Astrocyte (in vitro differentiated cells and primary cell): Measurements from ENCODE around the gene ARHGAP6.

Source experiments
- EZH2 ChIP-seq: IDR thresholded peaks from 2 replicates; pipeline ENCODE4 v1.6.1; 2012; ENCODE audit warnings: mild to moderate bottlenecking, low read length, inconsistent platforms; ENCODE audit not compliant: insufficient read depth
- TF ChIP-seq, protein P1 (sequence below): IDR thresholded peaks from 2 replicates; pipeline ENCODE4 v1.5.1; 2011; ENCODE audit warnings: low read depth, mild to moderate bottlenecking, inconsistent platforms, low read length, moderate library complexity; ENCODE audit not compliant: insufficient read depth

DNA sequence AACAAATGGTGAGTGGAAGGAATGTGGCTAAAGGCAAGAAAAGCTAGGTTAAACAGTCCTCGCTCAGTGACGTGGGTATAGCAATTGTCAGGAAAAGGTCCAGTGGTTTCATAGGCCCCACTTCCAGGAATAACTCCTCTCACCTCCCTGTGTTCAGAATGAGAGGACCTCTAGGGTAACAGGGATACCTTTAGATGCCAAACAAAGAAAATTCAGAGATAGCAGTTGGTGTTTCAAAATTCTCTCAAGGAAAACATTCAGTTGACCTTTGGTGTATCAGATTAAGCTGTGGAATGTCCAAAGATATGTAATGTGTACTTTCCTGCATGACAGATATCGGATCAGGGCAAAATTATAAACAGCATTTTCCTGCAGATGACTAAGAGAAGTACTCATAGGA lies 155.9 kb downstream of the ARHGAP6 start:
- TF ChIP-seq, protein P1, sequence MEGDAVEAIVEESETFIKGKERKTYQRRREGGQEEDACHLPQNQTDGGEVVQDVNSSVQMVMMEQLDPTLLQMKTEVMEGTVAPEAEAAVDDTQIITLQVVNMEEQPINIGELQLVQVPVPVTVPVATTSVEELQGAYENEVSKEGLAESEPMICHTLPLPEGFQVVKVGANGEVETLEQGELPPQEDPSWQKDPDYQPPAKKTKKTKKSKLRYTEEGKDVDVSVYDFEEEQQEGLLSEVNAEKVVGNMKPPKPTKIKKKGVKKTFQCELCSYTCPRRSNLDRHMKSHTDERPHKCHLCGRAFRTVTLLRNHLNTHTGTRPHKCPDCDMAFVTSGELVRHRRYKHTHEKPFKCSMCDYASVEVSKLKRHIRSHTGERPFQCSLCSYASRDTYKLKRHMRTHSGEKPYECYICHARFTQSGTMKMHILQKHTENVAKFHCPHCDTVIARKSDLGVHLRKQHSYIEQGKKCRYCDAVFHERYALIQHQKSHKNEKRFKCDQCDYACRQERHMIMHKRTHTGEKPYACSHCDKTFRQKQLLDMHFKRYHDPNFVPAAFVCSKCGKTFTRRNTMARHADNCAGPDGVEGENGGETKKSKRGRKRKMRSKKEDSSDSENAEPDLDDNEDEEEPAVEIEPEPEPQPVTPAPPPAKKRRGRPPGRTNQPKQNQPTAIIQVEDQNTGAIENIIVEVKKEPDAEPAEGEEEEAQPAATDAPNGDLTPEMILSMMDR: no peak
- no peak for TF ChIP-seq EZH2
